IMR-90 (cell line): Measurements from ENCODE around the gene CREBBP. TPM values are rescaled to one million over a fixed set of nuclear protein-coding genes. Genes with fewer than 3 reads are reported as not detected.

Experiments used
- CHD1 ChIP-seq: IDR thresholded peaks from 2 replicates; pipeline ENCODE4 v1.6.1; 2012; ENCODE audit warnings: low read depth, low read length, improper control_type of control experiment
- FOS ChIP-seq: fragments of 150-350 bp; IDR thresholded peaks from 2 replicates; pipeline ENCODE4 v1.6.1; 2016; ENCODE audit warnings: low read depth, low read length
- polyA plus RNA-seq, 3 experiments: library from polyadenylated mRNA; depleted of rRNA; stranded (reverse); fragments of >200 nt; gene quantifications; 2 replicates each; pipeline ENCODE4 v1.2.3, GENCODE V29; 2012; ENCODE audit warnings: low replicate concordance in 1 of 3
- total RNA-seq: library from RNA; depleted of rRNA; stranded (reverse); fragments of >200 nt; gene quantifications from 2 replicates; pipeline ENCODE4 v1.2.3, GENCODE V29; 2012
- TF ChIP-seq, protein P1 (sequence below): conservative IDR thresholded peaks from 2 replicates; pipeline ENCODE4 v1.5.1; 2012; ENCODE audit warnings: mild to moderate bottlenecking, low read depth, low read length, improper control_type of control experiment

Gene CREBBP
- total and polyA plus RNA-seq, 2 of the 4 experiments (the other 2 are of a cell fraction): 7.3 to 12.5 TPM

DNA sequence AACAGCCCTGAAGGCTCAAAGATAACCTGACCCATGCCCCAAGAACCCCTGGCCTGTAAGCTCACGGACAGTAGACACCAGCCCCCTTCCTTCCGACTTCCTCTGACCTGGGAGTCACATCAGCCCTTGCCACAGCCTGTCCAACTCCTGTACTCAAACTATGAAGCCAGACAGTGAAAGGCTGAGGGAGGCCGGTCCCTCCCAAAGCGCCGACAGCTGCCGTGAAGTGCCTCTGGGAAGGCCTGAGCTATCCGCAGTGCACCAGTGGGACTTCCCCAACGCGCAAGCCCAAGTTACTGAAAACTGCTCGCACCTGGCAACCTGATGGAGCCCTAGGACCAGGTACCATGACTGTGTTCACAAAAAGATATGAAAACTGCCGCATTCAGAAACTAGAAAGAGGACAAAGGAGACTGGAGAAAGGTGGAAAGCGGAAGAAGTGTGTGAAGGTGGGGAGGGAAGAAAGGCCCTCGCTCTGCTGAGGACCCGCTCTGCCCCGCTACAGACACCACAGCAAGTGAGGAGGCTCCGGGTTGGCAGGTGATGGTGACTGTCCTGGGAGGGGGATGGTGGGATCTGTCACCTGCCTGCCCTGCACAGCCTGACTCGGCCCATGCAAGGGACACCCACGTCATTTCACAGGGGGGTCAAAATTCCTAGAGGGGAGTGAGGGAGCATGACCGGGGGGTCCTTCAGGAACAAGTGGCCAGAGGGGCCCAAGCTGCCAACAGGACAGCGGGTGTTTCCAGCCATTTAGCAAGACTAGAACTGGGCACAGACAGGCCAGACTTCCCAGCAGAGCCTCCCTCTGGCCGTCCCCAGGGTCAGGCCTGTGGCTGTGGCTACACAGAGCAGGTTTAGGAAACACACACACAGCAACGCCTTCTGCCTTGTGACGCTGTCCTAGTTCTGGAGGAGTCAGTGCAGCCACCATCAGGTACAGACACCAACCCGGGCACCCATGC lies 150.1 kb downstream of the CREBBP start (continued):
- TF ChIP-seq, protein P1, sequence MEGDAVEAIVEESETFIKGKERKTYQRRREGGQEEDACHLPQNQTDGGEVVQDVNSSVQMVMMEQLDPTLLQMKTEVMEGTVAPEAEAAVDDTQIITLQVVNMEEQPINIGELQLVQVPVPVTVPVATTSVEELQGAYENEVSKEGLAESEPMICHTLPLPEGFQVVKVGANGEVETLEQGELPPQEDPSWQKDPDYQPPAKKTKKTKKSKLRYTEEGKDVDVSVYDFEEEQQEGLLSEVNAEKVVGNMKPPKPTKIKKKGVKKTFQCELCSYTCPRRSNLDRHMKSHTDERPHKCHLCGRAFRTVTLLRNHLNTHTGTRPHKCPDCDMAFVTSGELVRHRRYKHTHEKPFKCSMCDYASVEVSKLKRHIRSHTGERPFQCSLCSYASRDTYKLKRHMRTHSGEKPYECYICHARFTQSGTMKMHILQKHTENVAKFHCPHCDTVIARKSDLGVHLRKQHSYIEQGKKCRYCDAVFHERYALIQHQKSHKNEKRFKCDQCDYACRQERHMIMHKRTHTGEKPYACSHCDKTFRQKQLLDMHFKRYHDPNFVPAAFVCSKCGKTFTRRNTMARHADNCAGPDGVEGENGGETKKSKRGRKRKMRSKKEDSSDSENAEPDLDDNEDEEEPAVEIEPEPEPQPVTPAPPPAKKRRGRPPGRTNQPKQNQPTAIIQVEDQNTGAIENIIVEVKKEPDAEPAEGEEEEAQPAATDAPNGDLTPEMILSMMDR: no peak
- TF ChIP-seq FOS (no peak), CHD1 (no peak)
